ENCODE measurements around the gene NEK4.
"Not testable (repeated sequence)": the region's sequence is repeated elsewhere in the genome, so short reads cannot be mapped to it uniquely, and the experiment has no call there.

NEK4 gene

GRCh38 chr3:52779837-52780585, 9.3 kb upstream of the NEK4 start:
- DNase-seq (ENCODE audit: low read depth in 2 of 3, low spot score in 1 of 3): no peak

GRCh38 chr3:52779011-52779836, 8.5 kb upstream of the NEK4 start:
- DNase-seq (ENCODE audit: low read depth in 2 of 3, low spot score in 1 of 3): no peak

GRCh38 chr3:52777959-52778805, 7.4 kb upstream of the NEK4 start:
- no peak for DNase-seq (ENCODE audit: low read depth in 2 of 3, low spot score in 1 of 3)

GRCh38 chr3:52777127-52777958, 6.6 kb upstream of the NEK4 start, which contains the start of gene ITIH1:
ITIH1 (plus strand) TSS chr3:52777599; CDS start chr3:52777616, 17 bp downstream.
- DNase-seq (ENCODE audit: low read depth in 2 of 3, low spot score in 1 of 3): no peak

- not testable (repeated sequence) for DNase-seq (ENCODE audit: low read depth in 2 of 3, low spot score in 1 of 3)
Observed at GRCh38 chr3:52776486-52776885, 5.7 kb upstream of the NEK4 start.

GRCh38 chr3:52775877-52776276, 5.1 kb upstream of the NEK4 start:
- no peak for DNase-seq (ENCODE audit: low read depth in 2 of 3, low spot score in 1 of 3)

GRCh38 chr3:52774901-52775864, 4.4 kb upstream of the NEK4 start:
- DNase-seq (ENCODE audit: low read depth in 2 of 3, low spot score in 1 of 3): no peak

GRCh38 chr3:52774066-52774713, 3.5 kb upstream of the NEK4 start:
- DNase-seq (ENCODE audit: low read depth in 2 of 3, low spot score in 1 of 3): no peak

- DNase-seq (ENCODE audit: low read depth in 2 of 3, low spot score in 1 of 3): no peak
Observed at GRCh38 chr3:52773361-52774065, 2.8 kb upstream of the NEK4 start.

- DNase-seq (ENCODE audit: low read depth in 2 of 3, low spot score in 1 of 3): no peak
Observed at GRCh38 chr3:52771702-52772101, 962 bp upstream of the NEK4 start.

- no peak for DNase-seq (ENCODE audit: low read depth in 2 of 3, low spot score in 1 of 3)
Observed at GRCh38 chr3:52771334-52771681, 568 bp upstream of the NEK4 start.

GRCh38 chr3:52769786-52770455, 819 bp downstream of the NEK4 start:
- no peak for DNase-seq (ENCODE audit: low read depth in 2 of 3, low spot score in 1 of 3)

GRCh38 chr3:52763466-52763865, 7.3 kb downstream of the NEK4 start:
- no peak for DNase-seq (ENCODE audit: low read depth in 2 of 3, low spot score in 1 of 3)

- DNase-seq (ENCODE audit: low read depth in 2 of 3, low spot score in 1 of 3): no peak
Observed at GRCh38 chr3:52756141-52756540, 14.6 kb downstream of the NEK4 start.

GRCh38 chr3:52754373-52754772, 16.4 kb downstream of the NEK4 start:
- no peak for DNase-seq (ENCODE audit: low read depth in 2 of 3, low spot score in 1 of 3)

GRCh38 chr3:52752045-52752660, 18.6 kb downstream of the NEK4 start:
- no peak for DNase-seq (ENCODE audit: low read depth in 2 of 3, low spot score in 1 of 3)

- DNase-seq (ENCODE audit: low read depth in 2 of 3, low spot score in 1 of 3): no peak
Observed at GRCh38 chr3:52743721-52744120, 27.0 kb downstream of the NEK4 start.
